Activated naive CD4-positive, alpha-beta T cell (primary cell): ENCODE measurements around the gene SERPINB1.
"Not testable (repeated sequence)": the region's sequence is repeated elsewhere in the genome, so short reads cannot be mapped to it uniquely, and the experiment has no call there.

ENCODE experiments used
- DNase-seq, 4 experiments: peaks; one replicate each; lab custom pipeline; 2025; lab: John Stamatoyannopoulos, UW

SERPINB1 gene

GRCh38 chr6:2817903-2818443 lies 23.7 kb downstream of the SERPINB1 start:
- DNase-seq, result no peak

GRCh38 chr6:2816158-2816557 lies 25.5 kb downstream of the SERPINB1 start:
- no peak for DNase-seq

- DNase-seq, result no peak
Observed at GRCh38 chr6:2812695-2813094, 29.0 kb downstream of the SERPINB1 start.

GRCh38 chr6:2810092-2810671 lies 31.5 kb downstream of the SERPINB1 start:
- DNase-seq, result no peak

- DNase-seq, result no peak
Observed at GRCh38 chr6:2809015-2809414, 32.6 kb downstream of the SERPINB1 start.

- no peak for DNase-seq
Observed at GRCh38 chr6:2807342-2808090, 34.1 kb downstream of the SERPINB1 start.

GRCh38 chr6:2806644-2807043 lies 35.0 kb downstream of the SERPINB1 start:
- no peak for DNase-seq

- DNase-seq, result no peak
Observed at GRCh38 chr6:2805031-2805430, 36.6 kb downstream of the SERPINB1 start.

- no peak for DNase-seq
Observed at GRCh38 chr6:2804516-2804915, 37.1 kb downstream of the SERPINB1 start.

- DNase-seq, result no peak
Observed at GRCh38 chr6:2803731-2804429, 37.8 kb downstream of the SERPINB1 start.

GRCh38 chr6:2802521-2803060 lies 39.1 kb downstream of the SERPINB1 start:
- no peak for DNase-seq

GRCh38 chr6:2801687-2802086 lies 40.0 kb downstream of the SERPINB1 start:
- not testable (repeated sequence) for DNase-seq

- DNase-seq, result no peak
Observed at GRCh38 chr6:2800552-2801316, 40.9 kb downstream of the SERPINB1 start.

GRCh38 chr6:2799936-2800527 lies 41.6 kb downstream of the SERPINB1 start:
- no peak for DNase-seq

GRCh38 chr6:2798586-2799134 lies 43.0 kb downstream of the SERPINB1 start:
- DNase-seq, result no peak

GRCh38 chr6:2797564-2798031 lies 44.1 kb downstream of the SERPINB1 start:
- no peak for DNase-seq

GRCh38 chr6:2796861-2797260 lies 44.8 kb downstream of the SERPINB1 start:
- DNase-seq, result no peak

- DNase-seq, result no peak
Observed at GRCh38 chr6:2795956-2796355, 45.7 kb downstream of the SERPINB1 start.

GRCh38 chr6:2795162-2795561 lies 46.5 kb downstream of the SERPINB1 start:
- no peak for DNase-seq

- no peak for DNase-seq
Observed at GRCh38 chr6:2794171-2794730, 47.4 kb downstream of the SERPINB1 start.
